Measurements from ENCODE around the gene LGALS7.
"Not testable (repeated sequence)": the region's sequence is repeated elsewhere in the genome, so short reads cannot be mapped to it uniquely, and the experiment has no call there.

The LGALS7 gene

DNA sequence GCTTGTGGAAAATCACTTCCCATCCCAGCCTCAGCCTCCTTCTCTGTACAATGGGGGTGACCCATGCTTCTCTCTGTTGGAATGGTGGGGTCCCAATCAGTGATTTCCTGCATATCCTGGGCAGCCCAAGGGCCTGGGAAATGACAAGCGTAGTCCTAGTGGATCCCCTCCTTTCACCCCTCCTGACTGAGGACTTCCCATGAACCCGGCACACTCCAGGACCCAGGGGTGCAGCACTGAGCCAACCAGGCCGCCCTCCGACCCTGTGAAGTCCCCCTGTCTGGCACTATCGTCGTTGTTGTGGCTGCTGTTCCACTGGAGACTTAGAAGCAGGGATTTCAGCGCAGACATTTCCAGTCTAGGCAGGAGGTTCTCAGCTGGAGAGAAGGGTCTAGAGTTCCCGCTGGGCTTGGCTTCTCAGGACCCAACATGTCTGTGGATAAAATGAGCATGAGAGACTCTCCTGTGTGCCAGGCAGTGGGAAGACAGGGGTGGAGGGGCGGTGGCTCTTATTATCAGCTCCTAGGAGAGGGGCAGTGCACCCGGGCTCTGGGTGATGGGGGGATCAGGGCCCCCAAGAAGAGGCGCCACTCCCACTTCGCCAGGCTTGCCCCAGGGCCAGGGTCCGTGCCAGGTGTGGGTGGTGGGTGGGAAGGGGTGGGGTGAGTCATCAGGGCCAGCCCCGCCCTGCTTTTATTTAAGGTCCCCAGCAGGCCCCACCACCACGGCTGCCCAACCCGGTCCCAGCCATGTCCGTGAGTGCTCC lies 15.3 kb upstream of the LGALS7 start, which contains the start of gene LGALS7B:
LGALS7B (plus strand) TSS at position 723 of the 766 bp plus-strand sequence; CDS start at position 750, 27 bp downstream.
- H3K4me3 ChIP-seq (ENCODE audit: control insufficient read depth, low read depth, low read length) = no peak within 1 kb of the TSS
- TF ChIP-seq, protein P1, sequence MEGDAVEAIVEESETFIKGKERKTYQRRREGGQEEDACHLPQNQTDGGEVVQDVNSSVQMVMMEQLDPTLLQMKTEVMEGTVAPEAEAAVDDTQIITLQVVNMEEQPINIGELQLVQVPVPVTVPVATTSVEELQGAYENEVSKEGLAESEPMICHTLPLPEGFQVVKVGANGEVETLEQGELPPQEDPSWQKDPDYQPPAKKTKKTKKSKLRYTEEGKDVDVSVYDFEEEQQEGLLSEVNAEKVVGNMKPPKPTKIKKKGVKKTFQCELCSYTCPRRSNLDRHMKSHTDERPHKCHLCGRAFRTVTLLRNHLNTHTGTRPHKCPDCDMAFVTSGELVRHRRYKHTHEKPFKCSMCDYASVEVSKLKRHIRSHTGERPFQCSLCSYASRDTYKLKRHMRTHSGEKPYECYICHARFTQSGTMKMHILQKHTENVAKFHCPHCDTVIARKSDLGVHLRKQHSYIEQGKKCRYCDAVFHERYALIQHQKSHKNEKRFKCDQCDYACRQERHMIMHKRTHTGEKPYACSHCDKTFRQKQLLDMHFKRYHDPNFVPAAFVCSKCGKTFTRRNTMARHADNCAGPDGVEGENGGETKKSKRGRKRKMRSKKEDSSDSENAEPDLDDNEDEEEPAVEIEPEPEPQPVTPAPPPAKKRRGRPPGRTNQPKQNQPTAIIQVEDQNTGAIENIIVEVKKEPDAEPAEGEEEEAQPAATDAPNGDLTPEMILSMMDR (IDR thresholded peaks at IDR 0.05; ENCODE audit: control insufficient read depth, insufficient read depth, low read depth, low read length, missing control alignments) = no peak
- DNase-seq (ENCODE audit: low read depth) = no peak

DNA sequence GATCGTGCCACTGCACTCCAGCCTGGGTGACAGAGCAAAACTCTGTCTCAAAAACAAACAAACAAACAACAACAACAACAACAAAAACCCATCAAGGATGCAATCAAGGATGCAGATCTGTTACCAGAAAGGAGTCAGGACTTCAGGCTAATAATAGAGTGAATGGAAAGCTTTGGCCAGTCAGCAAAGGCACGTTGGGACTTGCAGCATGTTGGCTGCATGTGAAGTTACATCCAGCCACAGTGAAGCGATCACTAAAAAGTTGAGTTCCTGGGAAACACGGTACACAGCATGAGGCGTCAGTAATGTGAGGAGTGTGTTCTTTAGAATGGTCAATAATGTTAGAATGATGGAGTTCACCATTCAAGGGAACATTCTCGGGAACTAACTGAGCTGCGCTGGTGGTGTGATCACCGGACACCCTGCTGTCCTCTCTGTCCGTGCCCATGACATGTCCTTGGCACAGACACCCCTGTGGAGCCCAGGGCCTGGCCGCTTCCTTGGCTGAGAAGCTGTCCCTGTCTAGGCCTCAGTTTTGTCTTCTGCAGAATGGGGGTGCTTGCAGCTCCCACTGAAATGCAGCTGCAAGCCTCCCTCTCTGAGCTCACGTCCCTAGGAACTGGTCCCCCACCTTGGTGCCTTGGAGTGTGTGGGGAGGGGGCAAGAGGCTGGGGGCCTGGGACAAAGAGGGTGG lies 13.4 kb upstream of the LGALS7 start:
- no peak overlapping the region for H3K4me3 ChIP-seq (ENCODE audit: control insufficient read depth, low read depth, low read length)
- DNase-seq (ENCODE audit: low read depth) = no peak
- TF ChIP-seq, protein P1 (IDR thresholded peaks at IDR 0.05; ENCODE audit: control insufficient read depth, insufficient read depth, low read depth, low read length, missing control alignments) = no peak

DNA sequence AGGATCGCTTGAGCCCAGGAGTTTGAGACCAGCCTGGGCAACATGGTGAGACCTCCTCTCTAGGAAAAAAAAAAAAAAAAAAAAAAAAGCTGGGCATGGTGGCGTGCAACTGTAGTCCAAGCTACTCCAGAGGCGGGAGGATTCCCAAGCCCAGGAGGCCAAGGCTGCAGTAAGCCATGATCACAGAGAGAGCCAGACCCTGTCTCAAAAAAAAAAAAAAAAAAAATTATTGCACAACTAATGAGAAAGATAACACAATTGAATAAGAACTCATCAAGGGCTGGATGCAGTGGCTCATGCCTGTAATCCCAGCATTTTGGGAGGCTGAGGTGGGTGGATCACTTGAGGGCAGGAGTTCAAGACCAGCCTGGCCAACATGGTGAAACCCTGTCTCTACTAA lies 12.7 kb upstream of the LGALS7 start:
- DNase-seq (ENCODE audit: low read depth) = not testable (repeated sequence)

DNA sequence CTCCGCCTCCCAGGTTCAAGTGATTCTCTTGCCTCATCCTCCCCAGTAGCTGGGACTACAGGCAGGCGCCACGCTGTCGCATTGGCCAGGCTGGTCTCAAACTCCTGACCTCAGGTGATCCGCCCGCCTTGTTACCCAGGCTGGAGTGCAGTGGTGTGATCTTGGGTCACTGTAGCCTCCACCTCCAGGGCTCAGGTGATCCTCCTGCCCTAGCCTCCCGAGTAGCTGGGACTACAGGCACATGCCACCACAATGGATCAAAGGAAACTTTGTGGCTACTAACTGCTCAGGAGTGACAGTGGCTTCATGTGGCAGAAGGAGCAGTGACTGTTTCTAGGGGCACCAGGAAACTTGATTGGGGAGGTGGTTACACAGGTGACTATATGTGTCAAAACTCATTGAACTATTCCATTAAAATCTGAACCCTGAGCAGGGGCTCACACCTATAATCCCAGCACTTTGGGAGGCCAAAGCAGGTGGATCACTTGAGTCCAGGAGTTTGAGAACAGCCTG lies 11.9 kb upstream of the LGALS7 start:
- TF ChIP-seq, protein P1 (IDR thresholded peaks at IDR 0.05; ENCODE audit: control insufficient read depth, insufficient read depth, low read depth, low read length, missing control alignments) = no peak
- no peak for DNase-seq (ENCODE audit: low read depth)
- H3K4me3 ChIP-seq (ENCODE audit: control insufficient read depth, low read depth, low read length) = no peak overlapping the region

More for the DNA sequence above, 12.7 kb upstream of the LGALS7 start:
- not testable (repeated sequence) for H3K4me3 ChIP-seq (ENCODE audit: control insufficient read depth, low read depth, low read length)

DNA sequence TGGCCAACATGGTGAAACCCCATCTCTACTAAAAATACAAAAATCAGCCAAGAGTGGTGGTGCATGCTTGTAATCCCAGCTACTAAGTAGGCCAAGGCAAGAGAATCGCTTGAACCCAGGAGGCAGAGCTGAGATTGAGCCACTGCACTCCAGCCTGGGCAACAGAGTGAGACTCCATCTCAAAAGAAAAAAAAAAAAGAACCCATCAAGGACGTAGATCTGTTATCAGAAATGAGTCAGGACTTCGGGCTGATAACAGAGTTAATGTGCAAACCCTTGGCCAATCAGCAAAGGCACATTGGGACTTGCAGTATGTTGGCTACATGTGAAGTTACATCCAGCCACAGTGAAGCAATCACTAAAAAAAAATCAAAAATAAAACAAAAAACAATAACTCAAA lies 10.9 kb upstream of the LGALS7 start:
- TF ChIP-seq, protein P1 (IDR thresholded peaks at IDR 0.05; ENCODE audit: control insufficient read depth, insufficient read depth, low read depth, low read length, missing control alignments) = no peak
- H3K4me3 ChIP-seq (ENCODE audit: control insufficient read depth, low read depth, low read length) = no peak overlapping the region
- no peak for DNase-seq (ENCODE audit: low read depth)

DNA sequence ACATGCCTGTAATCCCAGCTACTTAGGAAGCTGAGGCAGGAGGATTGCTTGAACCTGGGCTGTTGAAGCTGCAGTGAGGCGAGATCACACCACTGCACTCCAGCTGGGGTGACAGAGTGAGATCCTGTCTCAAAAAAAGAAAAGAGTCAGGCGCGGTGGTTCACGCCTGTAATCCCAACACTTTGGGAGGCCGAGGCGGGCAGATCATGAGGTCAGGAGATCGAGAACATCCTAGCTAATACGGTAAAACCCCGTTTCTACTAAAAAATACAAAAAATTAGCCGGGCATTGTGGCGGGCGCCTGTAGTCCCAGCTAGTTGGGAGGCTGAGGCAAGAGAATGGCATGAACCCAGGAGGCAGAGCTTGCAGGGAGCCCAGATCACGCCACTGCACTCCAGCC lies 8.9 kb upstream of the LGALS7 start:
- not testable (repeated sequence) for H3K4me3 ChIP-seq (ENCODE audit: control insufficient read depth, low read depth, low read length)

DNA sequence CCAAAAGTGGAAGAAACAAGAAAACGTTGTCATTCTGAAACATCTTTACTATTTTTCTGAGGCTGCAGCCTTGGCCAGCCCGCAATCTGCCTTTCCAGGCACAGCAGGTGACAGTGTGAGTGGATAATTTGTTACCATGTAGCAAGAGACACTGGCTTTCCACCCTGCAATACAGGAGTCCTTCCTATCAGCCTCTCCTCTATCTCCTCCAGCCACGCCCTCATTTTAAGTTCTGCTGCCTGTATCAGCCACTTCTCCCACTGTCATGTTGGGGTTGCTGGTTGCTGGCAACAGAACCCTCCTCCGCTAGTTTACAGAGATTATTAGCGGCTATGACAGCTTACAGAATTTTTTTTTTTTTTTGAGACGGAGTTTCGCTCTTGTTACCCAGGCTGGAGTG lies 7.7 kb upstream of the LGALS7 start:
- TF ChIP-seq, protein P1 (IDR thresholded peaks at IDR 0.05; ENCODE audit: control insufficient read depth, insufficient read depth, low read depth, low read length, missing control alignments) = no peak
- no peak overlapping the region for H3K4me3 ChIP-seq (ENCODE audit: control insufficient read depth, low read depth, low read length)
- DNase-seq (ENCODE audit: low read depth) = no peak

More for the DNA sequence above, 8.9 kb upstream of the LGALS7 start:
- DNase-seq (ENCODE audit: low read depth) = not testable (repeated sequence)
